DOHH2 (cell line): ENCODE data around the gene RGMB.

Experiments
- H3F3A ChIP-seq: fragments of 200-600 bp; sonication (generic), shearing (Covaris generic); 2 replicates; pipeline ENCODE4 v1.6.0; 2016; ENCODE audit warnings: antibody characterized with exemption, mild to moderate bottlenecking; ENCODE audit not compliant: control insufficient read depth, insufficient read depth
- H3K27ac ChIP-seq: fragments of 200-600 bp; sonication (generic); 2 replicates; pipeline ENCODE4 v1.5.1; 2014; ENCODE audit warnings: low read depth, mild to moderate bottlenecking, low read length, moderate library complexity
- H3K27me3 ChIP-seq: fragments of 200-600 bp; sonication (generic); 2 replicates; pipeline ENCODE4 v1.6.1; 2014; ENCODE audit warnings: mild to moderate bottlenecking, low read length, mixed read lengths; ENCODE audit not compliant: control insufficient read depth
- H3K36me3 ChIP-seq: fragments of 200-600 bp; sonication (generic); 2 replicates; pipeline ENCODE4 v1.6.1; 2014; ENCODE audit warnings: mild to moderate bottlenecking, low read length, moderate library complexity, mixed read lengths; ENCODE audit not compliant: control insufficient read depth
- H3K4me1 ChIP-seq: fragments of 200-600 bp; sonication (generic); 2 replicates; pipeline ENCODE4 v1.6.1; 2014; ENCODE audit warnings: mild to moderate bottlenecking, low read length, mixed read lengths; ENCODE audit not compliant: control insufficient read depth
- H3K4me2 ChIP-seq: fragments of 200-600 bp; sonication (generic); 2 replicates; pipeline ENCODE4 v1.6.0; 2014; ENCODE audit warnings: mild to moderate bottlenecking, low read length, moderate library complexity
- H3K4me3 ChIP-seq: fragments of 200-600 bp; sonication (generic); 2 replicates; pipeline ENCODE4 v1.5.1; 2014; ENCODE audit warnings: mild to moderate bottlenecking, low read length, mixed read lengths
- H3K79me2 ChIP-seq: fragments of 200-600 bp; sonication (generic); 2 replicates; pipeline ENCODE4 v1.6.1; 2014; ENCODE audit warnings: mild to moderate bottlenecking, low read length, mixed read lengths; ENCODE audit not compliant: control insufficient read depth
- H3K9me2 ChIP-seq: fragments of 200-600 bp; sonication (generic); replicated peaks from 2 replicates; pipeline ENCODE4 v1.6.1; 2014; ENCODE audit warnings: mild to moderate bottlenecking, low read length, mixed read lengths; ENCODE audit not compliant: control insufficient read depth
- H3K9me3 ChIP-seq: fragments of 200-600 bp; sonication (generic); 2 replicates; pipeline ENCODE4 v1.6.1; 2014; ENCODE audit warnings: antibody characterized with exemption, low read length, mixed read lengths; ENCODE audit not compliant: control insufficient read depth, insufficient read depth
- H4K20me1 ChIP-seq: fragments of 200-600 bp; sonication (generic); 2 replicates; pipeline ENCODE4 v1.6.0; 2014; ENCODE audit warnings: low read depth, mild to moderate bottlenecking, antibody characterized with exemption, low read length, moderate library complexity; ENCODE audit not compliant: control insufficient read depth, insufficient read depth
- CTCF ChIP-seq: fragments of 200-600 bp; sonication (generic); IDR thresholded peaks from one replicate; pipeline ENCODE4 v1.5.1; 2014; ENCODE audit warnings: antibody characterized with exemption, mild to moderate bottlenecking, low read depth, low read length; ENCODE audit not compliant: poor library complexity, severe bottlenecking
- EZH2phosphoT487 ChIP-seq: fragments of 200-600 bp; sonication (generic); IDR thresholded peaks from 2 replicates; pipeline ENCODE4 v1.6.1; 2017; ENCODE audit warnings: borderline replicate concordance, mild to moderate bottlenecking, antibody characterized with exemption, low read length, moderate library complexity, mixed read lengths

Gene RGMB

GRCh38 chr5:98755406-98755805 lies 18.1 kb upstream of the RGMB start:
- TF ChIP-seq CTCF = no peak
- no peak for TF ChIP-seq EZH2phosphoT487
- Histone ChIP-seq H3F3A (no peaks in the 10 kb centered on the region), H3K27me3 (no peaks in the 10 kb centered on the region), H4K20me1 (no peaks in the 10 kb centered on the region), H3K4me1 (no peaks in the 10 kb centered on the region), H3K4me2 (no peak overlapping the region), H3K9me2 (no peaks in the 10 kb centered on the region), H3K79me2 (no peaks in the 10 kb centered on the region), H3K4me3 (no peak overlapping the region), H3K27ac (no peak overlapping the region), H3K36me3 (no peaks in the 10 kb centered on the region), H3K9me3 (no peaks in the 10 kb centered on the region)

- H3K9me2 ChIP-seq = no peaks in the 10 kb centered on the region
- TF ChIP-seq CTCF (no peak), EZH2phosphoT487 (no peak)
- H3K4me2 ChIP-seq = no peak overlapping the region
- peaks cover 5% of the 10 kb centered on the region; the same call in 1 of the 2 replicates for H3K27me3 ChIP-seq
- H3K4me3 ChIP-seq = no peak overlapping the region
- no peak overlapping the region for H3K27ac ChIP-seq
- H4K20me1 ChIP-seq = no peaks in the 10 kb centered on the region
- H3K36me3 ChIP-seq = no peaks in the 10 kb centered on the region
- H3F3A ChIP-seq = no peaks in the 10 kb centered on the region
- no peaks in the 10 kb centered on the region for H3K79me2 ChIP-seq
- H3K9me3 ChIP-seq = no peaks in the 10 kb centered on the region
- H3K4me1 ChIP-seq = no peaks in the 10 kb centered on the region
Observed at GRCh38 chr5:98757978-98758377, 15.5 kb upstream of the RGMB start.

- Histone ChIP-seq H4K20me1 (no peaks in the 10 kb centered on the region), H3K79me2 (no peaks in the 10 kb centered on the region), H3K27me3 (peaks cover 16% of the 10 kb centered on the region)
Observed at GRCh38 chr5:98763001-98763630, 10.3 kb upstream of the RGMB start.

More at GRCh38 chr5:98763001-98763630, 10.3 kb upstream of the RGMB start:
- Histone ChIP-seq H3F3A (no peaks in the 10 kb centered on the region), H3K4me3 (no peak overlapping the region), H3K27ac (no peak overlapping the region), H3K4me2 (no peak overlapping the region), H3K9me2 (no peaks in the 10 kb centered on the region), H3K4me1 (no peaks in the 10 kb centered on the region; the same call in 1 of the 2 replicates), H3K9me3 (no peaks in the 10 kb centered on the region), H3K36me3 (no peaks in the 10 kb centered on the region)
- TF ChIP-seq EZH2phosphoT487 (no peak), CTCF (no peak)
